ENCODE measurements around the gene PHC2.
A peak's percentile ranks its signal among the peaks of the same experiment; 100 is the strongest.

The PHC2 gene

GRCh38 chr1:33366762-33367484 is 64.0 kb downstream of the PHC2 start:
- no peak for DNase-seq

- DNase-seq = peak; percentile 67
Observed at GRCh38 chr1:33365560-33365997, 65.3 kb downstream of the PHC2 start.

- DNase-seq = no peak
Observed at GRCh38 chr1:33364565-33364918, 66.4 kb downstream of the PHC2 start.

GRCh38 chr1:33363470-33363861 is 67.4 kb downstream of the PHC2 start:
- DNase-seq = no peak

GRCh38 chr1:33363021-33363420 is 67.9 kb downstream of the PHC2 start:
- DNase-seq = no peak

GRCh38 chr1:33361532-33362235 is 69.2 kb downstream of the PHC2 start:
- no peak for DNase-seq

- no peak for DNase-seq
Observed at GRCh38 chr1:33360367-33360766, 70.5 kb downstream of the PHC2 start.

GRCh38 chr1:33359931-33360330 is 71.0 kb downstream of the PHC2 start:
- DNase-seq = no peak

GRCh38 chr1:33358795-33359503 is 71.9 kb downstream of the PHC2 start:
- peak; percentile 37 for DNase-seq

- no peak for DNase-seq
Observed at GRCh38 chr1:33358114-33358794, 72.6 kb downstream of the PHC2 start.

- DNase-seq = no peak
Observed at GRCh38 chr1:33357099-33357498, 73.8 kb downstream of the PHC2 start.

- no peak for DNase-seq
Observed at GRCh38 chr1:33354707-33355316, 76.1 kb downstream of the PHC2 start.

GRCh38 chr1:33353531-33353930 is 77.4 kb downstream of the PHC2 start:
- DNase-seq = no peak

- DNase-seq = no peak
Observed at GRCh38 chr1:33351281-33351660, 79.6 kb downstream of the PHC2 start.

- no peak for DNase-seq
Observed at GRCh38 chr1:33350611-33351280, 80.1 kb downstream of the PHC2 start.

- peak; percentile 86 for DNase-seq
Observed at GRCh38 chr1:33349778-33350610, 80.9 kb downstream of the PHC2 start.

GRCh38 chr1:33349081-33349759 is 81.7 kb downstream of the PHC2 start:
- DNase-seq = peak; percentile 50

- DNase-seq = peak; percentile 32
Observed at GRCh38 chr1:33348676-33349080, 82.2 kb downstream of the PHC2 start.

GRCh38 chr1:33348194-33348593 is 82.7 kb downstream of the PHC2 start:
- peak; percentile 64 for DNase-seq

GRCh38 chr1:33347650-33347992 is 83.3 kb downstream of the PHC2 start:
- DNase-seq = peak; percentile 56

Data from EL (cell line).